ENCODE data around the gene TNFSF10. TPM values are rescaled to one million over a fixed set of nuclear protein-coding genes. Genes with fewer than 3 reads are reported as not detected.

TNFSF10 gene
- total and polyA plus RNA-seq, 2 of the 4 experiments (the other 2 are of a cell fraction): 0.63 to 1.3 TPM

- CTCF ChIA-PET: no interaction called here
- H2BK120ac ChIP-seq (ENCODE audit: low read depth, low read length): no peak overlapping the region
These were observed 28.6 kb upstream of the TNFSF10 start for GRCh38 chr3:172551874-172552273.

More at GRCh38 chr3:172551874-172552273, 28.6 kb upstream of the TNFSF10 start:
- Histone ChIP-seq H2AFZ (replicated peaks; ENCODE audit: low read length, poor library complexity) (no peak overlapping the region), H3K9ac (ENCODE audit: low read depth, low read length) (no peak overlapping the region), H4K8ac (ENCODE audit: low read depth in 2 of 2, low read length in 2 of 2) (no peak overlapping the region), H3K27me3 (ENCODE audit: control insufficient read depth, insufficient read depth, low read length) (no peaks in the 10 kb centered on the region), H3K27ac (ENCODE audit: insufficient read depth, low read length) (no peak overlapping the region), H2BK15ac (ENCODE audit: low read depth, low read length) (no peak overlapping the region), H3K4me2 (ENCODE audit: low read depth, low read length) (no peak overlapping the region), H3K56ac (ENCODE audit: extremely low read depth, insufficient read depth, low read length) (no peak overlapping the region), H3K36me3 (ENCODE audit: control insufficient read depth, insufficient read depth, low read length) (no peaks in the 10 kb centered on the region), H4K5ac (ENCODE audit: low read depth, low read length) (no peak overlapping the region), H3K4me3 (ENCODE audit: insufficient read depth, low read depth, low read length) (no peak overlapping the region), H2BK20ac (ENCODE audit: low read depth, low read length) (peak overlapping the region; percentile 49; the same call in 1 of the 2 replicates), H3K4me1 (ENCODE audit: control insufficient read depth, insufficient read depth, low read length) (peaks cover 6% of the 10 kb centered on the region), H3K18ac (ENCODE audit: low read depth, low read length) (no peak overlapping the region), H4K91ac (ENCODE audit: insufficient read depth, low read depth, low read length) (no peak overlapping the region), H3K23ac (ENCODE audit: low read depth, low read length) (no peak overlapping the region), H3K79me1 (ENCODE audit: low read depth in 1 of 2, low read length in 2 of 2) (no peaks in the 10 kb centered on the region), H3K9me3 (ENCODE audit: control insufficient read depth, insufficient read depth, low read length) (no peaks in the 10 kb centered on the region), H3K9me1 (ENCODE audit: insufficient read depth, low read length) (peaks cover 7% of the 10 kb centered on the region), H3K4ac (ENCODE audit: low read depth, low read length) (no peak overlapping the region), H2BK5ac (ENCODE audit: low read depth, low read length, poor library complexity, severe bottlenecking) (no peak overlapping the region), H2AK9ac (replicated peaks; ENCODE audit: low read depth, low read length, poor library complexity) (no peak overlapping the region), H2AK5ac (ENCODE audit: low read depth, low read length) (no peak overlapping the region), H4K20me1 (ENCODE audit: insufficient read depth, low read length) (no peaks in the 10 kb centered on the region), H3K14ac (replicated peaks; ENCODE audit: low read depth, low read length) (no peak overlapping the region)
- no peak for ATAC-seq (ENCODE audit: low read depth)
- intact Hi-C loops (cut with micrococcal nuclease) (no loop called here), in situ Hi-C loops (cut with MboI; ENCODE audit: low sequenced_read_pairs) (no loop called here), dilution Hi-C loops (cut with HindIII; ENCODE audit: low sequenced_read_pairs, unreplicated experiment) (no loop called here)
- TF ChIP-seq NFE2L2 (IDR thresholded peaks at IDR 0.05; ENCODE audit: low read depth, low read length) (no peak), MXI1 (IDR thresholded peaks at IDR 0.05; ENCODE audit: borderline replicate concordance, low read depth, low read length) (no peak), USF2 (IDR thresholded peaks at IDR 0.05; ENCODE audit: low read depth, low read length) (no peak), RFX5 (IDR thresholded peaks at IDR 0.05; ENCODE audit: low read depth, low read length) (no peak), ELK1 (IDR thresholded peaks at IDR 0.05; ENCODE audit: borderline replicate concordance, low read depth, low read length) (no peak), RCOR1 (IDR thresholded peaks at IDR 0.05; ENCODE audit: insufficient replicate concordance, low read length) (no peak), CEBPB (IDR thresholded peaks at IDR 0.05; ENCODE audit: low read depth, low read length) (no peak), CHD1 (IDR thresholded peaks at IDR 0.05; ENCODE audit: low read depth, low read length) (no peak), MAZ (IDR thresholded peaks at IDR 0.05; ENCODE audit: borderline replicate concordance, low read depth, low read length) (no peak)
- WGBS, 2 experiments (ENCODE audit: extremely low coverage in 2 of 2, insufficient read length in 1 of 2): no CpG with 5 or more reads among the region's 1 CpG
- DNase-seq: no peak
- BruUV-seq (replicated peaks): no TSS peak
- POLR2A ChIA-PET (ENCODE audit: unreplicated experiment): no interaction called here
